SK-N-SH treated with all-trans-retinoic acid at 6 μM for 48 hours (cell line): ENCODE results near the gene CDYL.

Experiments used
- SNAI2 ChIP-seq: fragments of 250-450 bp; sonication (Bioruptor Pico); IDR thresholded peaks from 2 replicates; pipeline ENCODE4 v1.5.0; 2020; ENCODE audit warnings: mild to moderate bottlenecking, moderate library complexity
- TOX ChIP-seq: fragments of 250-450 bp; sonication (Bioruptor Pico); IDR thresholded peaks from 2 replicates; pipeline ENCODE4 v1.8.0; 2021; ENCODE audit warnings: mild to moderate bottlenecking, moderate library complexity, borderline replicate concordance
- ZFP3 ChIP-seq: fragments of 250-450 bp; sonication (Bioruptor Pico); IDR thresholded peaks from 2 replicates; pipeline ENCODE4 v1.5.0; 2020; ENCODE audit warnings: mild to moderate bottlenecking, moderate library complexity
- TF ChIP-seq, protein P1 (sequence below): fragments of 250-450 bp; sonication (Bioruptor Pico); IDR thresholded peaks from 2 replicates; pipeline ENCODE4 v1.8.0; 2021; ENCODE audit warnings: low read depth, mild to moderate bottlenecking, moderate library complexity, borderline replicate concordance

GRCh38 chr6:4751823-4752464 is 24.3 kb upstream of the CDYL start:
- TF ChIP-seq TOX (CRISPR knock-in tag) (no peak), SNAI2 (CRISPR knock-in tag) (no peak), ZFP3 (CRISPR knock-in tag) (no peak)
- TF ChIP-seq, protein P1, sequence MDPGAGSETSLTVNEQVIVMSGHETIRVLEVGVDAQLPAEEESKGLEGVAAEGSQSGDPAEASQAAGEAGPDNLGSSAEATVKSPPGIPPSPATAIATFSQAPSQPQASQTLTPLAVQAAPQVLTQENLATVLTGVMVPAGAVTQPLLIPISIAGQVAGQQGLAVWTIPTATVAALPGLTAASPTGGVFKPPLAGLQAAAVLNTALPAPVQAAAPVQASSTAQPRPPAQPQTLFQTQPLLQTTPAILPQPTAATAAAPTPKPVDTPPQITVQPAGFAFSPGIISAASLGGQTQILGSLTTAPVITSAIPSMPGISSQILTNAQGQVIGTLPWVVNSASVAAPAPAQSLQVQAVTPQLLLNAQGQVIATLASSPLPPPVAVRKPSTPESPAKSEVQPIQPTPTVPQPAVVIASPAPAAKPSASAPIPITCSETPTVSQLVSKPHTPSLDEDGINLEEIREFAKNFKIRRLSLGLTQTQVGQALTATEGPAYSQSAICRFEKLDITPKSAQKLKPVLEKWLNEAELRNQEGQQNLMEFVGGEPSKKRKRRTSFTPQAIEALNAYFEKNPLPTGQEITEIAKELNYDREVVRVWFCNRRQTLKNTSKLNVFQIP (CRISPR knock-in tag), result no peak
